Testis (tissue), 2 donors: ENCODE results near the gene LGI1.

Experiments used
- CTCF ChIP-seq, 3 experiments: fragments of 450-650 bp in 2 of 3; fragments of 200-600 bp in 1 of 3; sonication (generic) in 1 of 3; IDR thresholded peaks; one replicate each; pipeline ENCODE4 v1.5.1; 2016 to 2019; ENCODE audit warnings: antibody characterized with exemption in 3 of 3, mild to moderate bottlenecking in 2 of 3, moderate library complexity in 1 of 3
- POLR2A ChIP-seq: fragments of 450-650 bp; IDR thresholded peaks from one replicate; pipeline ENCODE4 v1.6.1; 2017; ENCODE audit warnings: antibody characterized with exemption, mild to moderate bottlenecking, moderate library complexity

- TF ChIP-seq POLR2A: no peak
- TF ChIP-seq CTCF (IDR thresholded peaks at IDR 0.05): no peak
Measured at GRCh38 chr10:93757136-93757535, 600 bp upstream of the LGI1 start.
